Measurements from ENCODE around the gene POTEC.
"Not testable (repeated sequence)": the region's sequence is repeated elsewhere in the genome, so short reads cannot be mapped to it uniquely, and the experiment has no call there.

POTEC gene

GRCh38 chr18:14543446-14543964, at the start of gene POTEC:
TSS of gene POTEC (minus strand) at chr18:14543600. CDS start at chr18:14543146, 454 bp downstream.
- not testable (repeated sequence) for DNase-seq

DNA sequence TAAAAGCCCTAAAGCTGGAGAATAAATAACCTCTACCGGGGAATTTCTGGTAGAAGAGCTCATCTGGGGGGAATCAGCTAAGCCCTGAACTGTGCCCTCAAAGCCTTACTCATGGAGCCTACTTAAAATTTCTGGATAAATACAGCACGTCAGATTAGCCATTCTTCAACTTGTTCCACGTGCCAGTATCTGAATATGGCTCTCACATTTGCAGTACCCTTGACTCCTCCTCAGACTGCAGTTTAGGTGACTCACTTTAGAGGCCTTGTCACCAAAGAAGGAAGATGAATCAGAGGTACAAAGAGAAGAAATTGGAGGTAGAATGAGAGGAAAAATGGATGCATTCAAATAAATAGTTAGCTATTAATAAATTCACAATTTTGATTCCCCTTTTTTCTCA, 34.6 kb upstream of the POTEC start:
- no peak for DNase-seq

GRCh38 chr18:14559502-14559901, 16.1 kb upstream of the POTEC start:
- DNase-seq = not testable (repeated sequence)

DNA sequence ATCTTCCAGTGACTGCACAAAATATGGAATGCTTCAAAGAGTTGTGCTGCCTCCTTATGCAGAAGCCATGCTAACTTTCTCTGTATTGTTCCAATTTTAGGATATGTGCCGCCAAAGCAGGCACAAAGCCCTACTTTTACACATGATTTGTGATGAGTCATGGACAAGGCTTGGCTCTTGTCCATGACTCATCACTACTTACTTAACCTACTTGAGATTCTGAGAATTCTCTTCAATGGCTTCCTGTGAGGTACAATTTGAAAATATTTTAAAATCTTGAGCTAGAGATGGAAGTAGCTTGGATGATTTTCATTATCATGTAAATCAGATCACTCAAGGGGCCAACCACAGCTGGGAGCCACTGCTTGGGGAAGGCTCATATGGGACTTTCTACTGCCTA, 11.7 kb downstream of the POTEC start:
- DNase-seq = not testable (repeated sequence)

- DNase-seq = not testable (repeated sequence)
Measured at GRCh38 chr18:14510707-14511106, 32.7 kb downstream of the POTEC start.

DNA sequence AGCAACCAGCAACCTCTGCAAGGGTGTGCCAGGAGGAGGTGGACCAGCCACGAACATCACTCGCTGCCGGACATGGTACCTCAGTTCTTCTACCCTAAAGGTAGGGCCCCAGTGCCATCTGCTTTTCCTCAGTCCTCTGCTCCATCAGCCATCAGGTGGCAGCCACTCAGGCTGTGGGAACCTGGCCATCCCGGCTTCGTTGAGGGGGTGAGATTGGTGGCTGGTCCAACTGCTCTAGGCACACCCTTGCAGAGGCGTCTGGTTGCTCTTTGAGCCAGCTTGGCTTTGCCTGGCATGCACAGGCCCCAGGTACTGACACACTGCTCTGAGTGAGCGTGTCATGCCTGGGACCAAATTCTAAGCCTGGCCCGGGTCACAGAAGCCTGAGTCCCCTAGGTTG, 39.7 kb downstream of the POTEC start:
- DNase-seq = not testable (repeated sequence)

DNA sequence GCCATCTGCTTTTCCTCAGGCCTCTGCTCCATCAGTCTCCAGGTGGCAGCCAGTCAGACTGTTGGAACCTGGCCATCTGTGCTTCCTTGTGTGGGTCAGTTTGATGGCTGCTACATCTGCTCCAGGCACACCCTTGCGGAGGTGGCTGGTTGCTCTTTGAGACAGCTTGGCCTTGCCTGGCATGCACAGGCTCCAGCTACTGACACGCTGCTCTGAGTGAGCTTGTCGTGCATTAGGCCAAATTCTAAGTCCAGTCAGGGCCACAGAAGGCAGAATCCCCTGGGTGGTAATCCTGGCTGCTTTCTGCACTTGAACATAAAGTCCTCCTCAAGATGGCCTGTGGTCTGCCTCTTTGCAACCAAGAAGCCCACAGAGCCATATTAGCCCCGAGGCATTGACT, 41.5 kb downstream of the POTEC start:
- DNase-seq = not testable (repeated sequence)

GRCh38 chr18:14489256-14490014, 54.0 kb downstream of the POTEC start:
- not testable (repeated sequence) for DNase-seq

DNA sequence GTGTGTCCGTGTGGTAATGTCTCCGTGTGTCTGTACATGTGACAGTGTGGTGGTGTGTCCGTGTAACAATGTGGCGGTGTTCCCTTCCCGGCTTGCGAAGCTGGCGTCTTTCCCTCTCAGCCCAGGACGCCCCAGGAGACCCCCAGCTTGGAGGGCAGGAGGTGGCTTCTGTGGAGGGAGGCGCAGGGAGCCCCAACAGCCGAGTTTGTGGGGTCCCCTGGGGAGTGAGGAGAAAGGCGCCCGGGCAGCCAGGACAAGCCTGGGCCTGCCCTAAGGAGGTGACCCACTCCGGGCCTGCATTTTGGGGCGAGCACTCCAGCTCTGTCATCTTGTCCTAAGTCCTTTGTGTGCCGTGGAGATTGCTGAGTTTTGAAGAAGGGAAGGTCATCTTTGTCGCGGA, 54.6 kb downstream of the POTEC start:
- not testable (repeated sequence) for DNase-seq

GRCh38 chr18:14486926-14487580, 56.3 kb downstream of the POTEC start:
- not testable (repeated sequence) for DNase-seq

DNA sequence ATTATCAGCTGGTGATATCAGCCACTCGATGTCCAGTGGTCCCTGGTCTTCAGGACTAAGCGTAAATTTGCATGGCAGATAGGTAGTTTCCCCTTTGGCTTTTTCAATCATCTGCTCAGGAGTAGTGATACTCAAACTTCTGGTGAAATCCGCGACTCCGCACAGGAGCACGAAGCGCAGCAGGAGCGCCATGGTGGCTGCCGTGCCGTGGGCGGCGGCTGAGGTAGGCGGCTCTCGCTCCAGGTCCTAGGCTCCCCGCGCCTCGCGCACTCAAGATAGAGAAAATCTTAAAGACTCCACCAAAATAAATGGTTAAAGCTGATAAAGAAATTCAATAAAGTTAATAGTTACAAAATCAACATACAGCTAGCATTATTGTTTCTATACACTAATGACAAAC, 64.3 kb downstream of the POTEC start:
- not testable (repeated sequence) for DNase-seq

- not testable (repeated sequence) for DNase-seq
Measured at GRCh38 chr18:14475520-14475919, 67.9 kb downstream of the POTEC start.

DNA sequence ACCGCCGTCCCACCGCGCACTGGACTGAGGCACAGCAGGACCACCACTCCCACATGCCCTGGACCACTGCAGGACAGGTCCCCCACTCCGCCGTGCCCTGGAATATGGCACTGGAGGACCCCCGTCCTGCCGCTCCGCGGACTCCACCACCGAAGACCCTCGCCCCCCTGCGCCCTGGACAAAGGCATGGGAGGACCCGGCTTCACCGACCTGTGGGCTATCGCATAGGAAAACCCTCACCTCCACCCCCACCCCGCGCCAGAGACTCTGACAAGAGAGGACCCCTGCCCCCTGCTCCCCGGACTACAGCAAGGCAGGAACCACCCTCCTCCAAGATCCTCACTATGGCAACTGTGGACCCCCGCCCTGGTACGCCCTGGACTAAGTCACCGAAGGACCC, 68.6 kb downstream of the POTEC start:
- not testable (repeated sequence) for DNase-seq

- not testable (repeated sequence) for DNase-seq
Measured at GRCh38 chr18:14474007-14474720, 69.2 kb downstream of the POTEC start.

DNA sequence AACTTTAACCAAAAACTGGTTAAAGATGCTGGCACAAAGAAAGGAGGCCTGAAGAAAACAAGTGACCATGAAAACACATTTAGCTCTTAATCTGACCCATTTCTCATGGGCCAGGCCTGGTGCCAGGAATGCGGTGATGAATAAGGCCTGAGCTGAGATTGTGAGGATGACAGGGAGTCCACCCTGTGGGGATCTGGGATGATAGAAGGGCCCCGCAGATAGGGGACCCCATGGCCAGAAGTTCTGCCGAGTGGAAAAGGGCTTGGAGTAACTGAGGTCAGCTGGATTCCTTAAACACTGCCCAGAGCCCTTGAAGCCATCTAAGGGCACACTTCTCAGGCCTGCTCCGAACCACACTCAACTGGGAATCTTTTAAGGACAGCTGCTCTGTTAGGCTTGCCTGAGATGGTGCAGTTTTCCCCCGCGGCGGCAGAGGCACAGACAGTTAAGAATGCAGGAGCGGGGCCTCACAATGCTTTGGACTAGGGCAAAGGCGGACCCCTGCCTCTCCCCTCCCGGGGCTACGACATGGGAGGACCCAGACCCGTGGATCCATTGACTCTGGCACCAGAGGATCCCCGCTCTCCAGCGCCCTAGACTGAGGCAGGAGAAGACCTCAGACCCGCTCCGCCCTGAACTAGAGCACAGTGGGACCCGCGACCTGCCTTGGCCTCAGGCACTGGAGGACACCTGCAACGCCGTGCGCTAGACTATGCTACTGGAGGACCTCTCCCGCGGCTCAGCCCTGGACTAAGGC, 70.0 kb downstream of the POTEC start:
- not testable (repeated sequence) for DNase-seq

- DNase-seq = not testable (repeated sequence)
Measured at GRCh38 chr18:14471286-14471685, 72.1 kb downstream of the POTEC start.

- not testable (repeated sequence) for DNase-seq
Measured at GRCh38 chr18:14470446-14470845, 73.0 kb downstream of the POTEC start.

- not testable (repeated sequence) for DNase-seq
Measured at GRCh38 chr18:14470046-14470445, 73.4 kb downstream of the POTEC start.

GRCh38 chr18:14465989-14466388, 77.4 kb downstream of the POTEC start:
- DNase-seq = not testable (repeated sequence)

Data from eye (tissue), 1 donor.